ENCODE data around the gene SPAG6.

Gene SPAG6

GRCh38 chr10:22466763-22467334 lies 121.6 kb downstream of the SPAG6 start:
- Histone ChIP-seq H3K27ac (ENCODE audit: low read depth, low read length) (no peak overlapping the region), H3K36me3 (ENCODE audit: insufficient read depth, low read length) (no peaks in the 10 kb centered on the region), H3K27me3 (ENCODE audit: insufficient read depth, low read length) (peaks cover 29% of the 10 kb centered on the region), H3K9me3 (ENCODE audit: insufficient read depth, low read depth, low read length) (no peaks in the 10 kb centered on the region), H3K4me1 (ENCODE audit: insufficient read depth, low read length) (no peaks in the 10 kb centered on the region), H3K4me3 (ENCODE audit: low read length) (no peak overlapping the region), H3K9ac (ENCODE audit: low read depth, low read length) (no peak overlapping the region)
- 88% methylated on average over 3 of the region's 3 CpGs for WGBS
